ENCODE data around the gene WASHC2A.
"Not testable (repeated sequence)": the region's sequence is repeated elsewhere in the genome, so short reads cannot be mapped to it uniquely, and the experiment has no call there.

The WASHC2A gene

GRCh38 chr10:50051995-50052660 is 15.6 kb upstream of the WASHC2A start:
- not testable (repeated sequence) for H3K4me3 Mint-ChIP-seq; H3K9me3 Mint-ChIP-seq; H3K4me1 Mint-ChIP-seq; DNase-seq; H3K36me3 Mint-ChIP-seq (ENCODE audit: low read depth); H3K27me3 Mint-ChIP-seq; ATAC-seq; H3K27ac Mint-ChIP-seq

- DNase-seq; H3K4me1 Mint-ChIP-seq; H3K4me3 Mint-ChIP-seq; H3K27ac Mint-ChIP-seq; H3K27me3 Mint-ChIP-seq; ATAC-seq; H3K36me3 Mint-ChIP-seq (ENCODE audit: low read depth); H3K9me3 Mint-ChIP-seq: not testable (repeated sequence)
Observed at GRCh38 chr10:50052778-50053376, 14.9 kb upstream of the WASHC2A start.

GRCh38 chr10:50055494-50056292 is 12.1 kb upstream of the WASHC2A start:
- not testable (repeated sequence) for DNase-seq, H3K27me3 Mint-ChIP-seq, H3K27ac Mint-ChIP-seq

GRCh38 chr10:50056654-50057053 is 11.1 kb upstream of the WASHC2A start:
- not testable (repeated sequence) for DNase-seq; H3K4me1 Mint-ChIP-seq; H3K36me3 Mint-ChIP-seq (ENCODE audit: low read depth); H3K27ac Mint-ChIP-seq; H3K9me3 Mint-ChIP-seq; ATAC-seq; H3K27me3 Mint-ChIP-seq; H3K4me3 Mint-ChIP-seq

More at GRCh38 chr10:50055494-50056292, 12.1 kb upstream of the WASHC2A start:
- H3K4me1 Mint-ChIP-seq; H3K36me3 Mint-ChIP-seq (ENCODE audit: low read depth); H3K9me3 Mint-ChIP-seq; ATAC-seq; H3K4me3 Mint-ChIP-seq: not testable (repeated sequence)

- H3K36me3 Mint-ChIP-seq (ENCODE audit: low read depth); H3K27me3 Mint-ChIP-seq; ATAC-seq; DNase-seq; H3K27ac Mint-ChIP-seq; H3K4me1 Mint-ChIP-seq; H3K4me3 Mint-ChIP-seq; H3K9me3 Mint-ChIP-seq: not testable (repeated sequence)
Observed at GRCh38 chr10:50058727-50059126, 9.0 kb upstream of the WASHC2A start.

GRCh38 chr10:50059946-50060345 is 7.8 kb upstream of the WASHC2A start:
- not testable (repeated sequence) for H3K4me1 Mint-ChIP-seq; H3K27ac Mint-ChIP-seq; DNase-seq; ATAC-seq; H3K27me3 Mint-ChIP-seq; H3K9me3 Mint-ChIP-seq; H3K4me3 Mint-ChIP-seq; H3K36me3 Mint-ChIP-seq (ENCODE audit: low read depth)

- not testable (repeated sequence) for DNase-seq; ATAC-seq; H3K27me3 Mint-ChIP-seq; H3K9me3 Mint-ChIP-seq; H3K4me3 Mint-ChIP-seq; H3K36me3 Mint-ChIP-seq (ENCODE audit: low read depth); H3K4me1 Mint-ChIP-seq; H3K27ac Mint-ChIP-seq
Observed at GRCh38 chr10:50061548-50061947, 6.2 kb upstream of the WASHC2A start.

- no peak overlapping the region for H3K27ac Mint-ChIP-seq
- H3K4me3 Mint-ChIP-seq, result peak overlapping the region; percentile 24
- ATAC-seq (no peak), DNase-seq (peak; percentile 14)
- peaks cover 1% of the 10 kb centered on the region for H3K4me1 Mint-ChIP-seq
- H3K36me3 Mint-ChIP-seq (ENCODE audit: low read depth), result no peaks in the 10 kb centered on the region
- H3K27me3 Mint-ChIP-seq, result peaks cover 2% of the 10 kb centered on the region
- H3K9me3 Mint-ChIP-seq, result no peaks in the 10 kb centered on the region
Observed at GRCh38 chr10:50063100-50063499, 4.7 kb upstream of the WASHC2A start.

- ATAC-seq; DNase-seq; H3K9me3 Mint-ChIP-seq; H3K27ac Mint-ChIP-seq; H3K36me3 Mint-ChIP-seq (ENCODE audit: low read depth); H3K4me1 Mint-ChIP-seq; H3K27me3 Mint-ChIP-seq: not testable (repeated sequence)
- H3K4me3 Mint-ChIP-seq, result peak overlapping the region; percentile 61
Observed at GRCh38 chr10:50068352-50068659, 552 bp downstream of the WASHC2A start.

GRCh38 chr10:50075139-50075538 is 7.4 kb downstream of the WASHC2A start:
- H3K27ac Mint-ChIP-seq; H3K36me3 Mint-ChIP-seq (ENCODE audit: low read depth); DNase-seq; H3K4me3 Mint-ChIP-seq; H3K27me3 Mint-ChIP-seq; H3K9me3 Mint-ChIP-seq; ATAC-seq; H3K4me1 Mint-ChIP-seq: not testable (repeated sequence)

- not testable (repeated sequence) for H3K27ac Mint-ChIP-seq; ATAC-seq; DNase-seq; H3K9me3 Mint-ChIP-seq; H3K4me3 Mint-ChIP-seq; H3K27me3 Mint-ChIP-seq; H3K36me3 Mint-ChIP-seq (ENCODE audit: low read depth); H3K4me1 Mint-ChIP-seq
Observed at GRCh38 chr10:50075544-50075943, 7.8 kb downstream of the WASHC2A start.

- not testable (repeated sequence) for H3K27me3 Mint-ChIP-seq; H3K4me3 Mint-ChIP-seq; H3K9me3 Mint-ChIP-seq; H3K27ac Mint-ChIP-seq; DNase-seq; H3K4me1 Mint-ChIP-seq; H3K36me3 Mint-ChIP-seq (ENCODE audit: low read depth); ATAC-seq
Observed at GRCh38 chr10:50091304-50091703, 23.6 kb downstream of the WASHC2A start.

- not testable (repeated sequence) for DNase-seq; H3K36me3 Mint-ChIP-seq (ENCODE audit: low read depth); H3K4me1 Mint-ChIP-seq; H3K9me3 Mint-ChIP-seq; H3K27ac Mint-ChIP-seq; H3K4me3 Mint-ChIP-seq; ATAC-seq; H3K27me3 Mint-ChIP-seq
Observed at GRCh38 chr10:50092928-50093327, 25.2 kb downstream of the WASHC2A start.

- not testable (repeated sequence) for ATAC-seq; H3K4me1 Mint-ChIP-seq; H3K36me3 Mint-ChIP-seq (ENCODE audit: low read depth); H3K4me3 Mint-ChIP-seq; H3K9me3 Mint-ChIP-seq; H3K27me3 Mint-ChIP-seq; H3K27ac Mint-ChIP-seq; DNase-seq
Observed at GRCh38 chr10:50094630-50095029, 26.9 kb downstream of the WASHC2A start.

GRCh38 chr10:50095402-50095801 is 27.6 kb downstream of the WASHC2A start:
- not testable (repeated sequence) for DNase-seq; H3K27ac Mint-ChIP-seq; H3K4me3 Mint-ChIP-seq; H3K4me1 Mint-ChIP-seq; H3K36me3 Mint-ChIP-seq (ENCODE audit: low read depth); H3K27me3 Mint-ChIP-seq; H3K9me3 Mint-ChIP-seq; ATAC-seq
